ENCODE results near the gene BTBD6.

Gene BTBD6

GRCh38 chr14:105251920-105252319 lies 3.6 kb downstream of the BTBD6 start:
- no peak for DNase-seq (ENCODE audit: extremely low spot score)
- no peak for TF ChIP-seq CTCF (IDR thresholded peaks at IDR 0.05; ENCODE audit: control extremely low read depth, extremely low read depth, low read depth, missing control alignments)
- CTCF ChIA-PET: no interaction called here
- POLR2A ChIA-PET: no interaction called here

- DNase-seq (ENCODE audit: extremely low spot score): no peak
- ChIA-PET POLR2A (no interaction called here), CTCF (no interaction called here)
- no peak for TF ChIP-seq CTCF (IDR thresholded peaks at IDR 0.05; ENCODE audit: control extremely low read depth, extremely low read depth, low read depth, missing control alignments)
Measured at GRCh38 chr14:105252552-105253328, 4.4 kb downstream of the BTBD6 start.

- POLR2A ChIA-PET: no interaction called here
- TF ChIP-seq CTCF (IDR thresholded peaks at IDR 0.05; ENCODE audit: control extremely low read depth, extremely low read depth, low read depth, missing control alignments): no peak
- DNase-seq (ENCODE audit: extremely low spot score): no peak
- CTCF ChIA-PET: no interaction called here
Measured at GRCh38 chr14:105253329-105253682, 5.0 kb downstream of the BTBD6 start.

GRCh38 chr14:105255021-105255507 lies 6.7 kb downstream of the BTBD6 start:
- POLR2A ChIA-PET: no interaction called here
- DNase-seq (ENCODE audit: extremely low spot score): no peak
- no peak for TF ChIP-seq CTCF (IDR thresholded peaks at IDR 0.05; ENCODE audit: control extremely low read depth, extremely low read depth, low read depth, missing control alignments)
- CTCF ChIA-PET: interaction anchor here (1.1 kb wide), 1 partner anchor 40 kb away, joined by 6 read pairs; no protein-coding TSS in a partner anchor

- DNase-seq (ENCODE audit: extremely low spot score): no peak
- POLR2A ChIA-PET: no interaction called here
- TF ChIP-seq CTCF (IDR thresholded peaks at IDR 0.05; ENCODE audit: control extremely low read depth, extremely low read depth, low read depth, missing control alignments): no peak
- CTCF ChIA-PET: no interaction called here
Measured at GRCh38 chr14:105256292-105256960, 8.1 kb downstream of the BTBD6 start.

GRCh38 chr14:105257464-105257863 lies 9.1 kb downstream of the BTBD6 start:
- ChIA-PET CTCF (no interaction called here), POLR2A (no interaction called here)

More at GRCh38 chr14:105257464-105257863, 9.1 kb downstream of the BTBD6 start:
- DNase-seq (ENCODE audit: extremely low spot score): no peak
- no peak for TF ChIP-seq CTCF (IDR thresholded peaks at IDR 0.05; ENCODE audit: control extremely low read depth, extremely low read depth, low read depth, missing control alignments)
